GM20000 (cell line): Measurements from ENCODE around the gene LCTL.

ENCODE experiments used
- DNase-seq: peaks from one replicate; pipeline ENCODE4 v3.0.0; 2012; ENCODE audit warnings: low spot score
- CTCF ChIP-seq: IDR thresholded peaks from 2 replicates; pipeline ENCODE4 v1.5.1; 2012; ENCODE audit warnings: mild to moderate bottlenecking, control low read depth; ENCODE audit errors: extremely low read depth, missing control alignments

Gene LCTL

GRCh38 chr15:66608881-66609280 lies 43.1 kb upstream of the LCTL start:
- no peak for TF ChIP-seq CTCF
- DNase-seq = no peak

GRCh38 chr15:66608159-66608558 lies 42.4 kb upstream of the LCTL start:
- DNase-seq = no peak
- no peak for TF ChIP-seq CTCF

- DNase-seq = peak; percentile 74
- peak; percentile 57 for TF ChIP-seq CTCF
Measured at GRCh38 chr15:66603301-66604179, 37.7 kb upstream of the LCTL start.

GRCh38 chr15:66601521-66601920 lies 35.7 kb upstream of the LCTL start:
- no peak for TF ChIP-seq CTCF
- DNase-seq = no peak

- DNase-seq = no peak
- TF ChIP-seq CTCF = no peak
Measured at GRCh38 chr15:66600240-66600627, 34.4 kb upstream of the LCTL start.

- DNase-seq = no peak
- no peak for TF ChIP-seq CTCF
Measured at GRCh38 chr15:66599536-66600239, 33.9 kb upstream of the LCTL start.

GRCh38 chr15:66598095-66598815 lies 32.5 kb upstream of the LCTL start:
- no peak for DNase-seq
- TF ChIP-seq CTCF = no peak
